Osteoblast (primary cell): ENCODE results near the gene SLCO2B1. TPM values are rescaled to one million over a fixed set of nuclear protein-coding genes. Genes with fewer than 3 reads are reported as not detected.
A peak's percentile ranks its signal among the peaks of the same experiment; 100 is the strongest.

Experiments used
- DNase-seq: peaks from one replicate; pipeline ENCODE4 v3.0.0; 2011; ENCODE audit warnings: low spot score, mixed read lengths; ENCODE audit not compliant: insufficient read length; ENCODE audit errors: missing footprints
- H2AFZ ChIP-seq: 2 replicates; pipeline ENCODE4 v1.6.0; 2011; ENCODE audit warnings: mild to moderate bottlenecking, low read length
- H3K27ac ChIP-seq: 2 replicates; pipeline ENCODE4 v1.5.1; 2011; ENCODE audit warnings: mild to moderate bottlenecking, low read depth, low read length, moderate library complexity
- H3K27me3 ChIP-seq: 2 replicates; pipeline ENCODE4 v1.6.0; 2012; ENCODE audit warnings: mild to moderate bottlenecking, control low read depth, inconsistent platforms, low read length, moderate library complexity; ENCODE audit not compliant: insufficient read depth
- H3K36me3 ChIP-seq: 2 replicates; pipeline ENCODE4 v1.5.1; 2011; ENCODE audit warnings: mild to moderate bottlenecking, low read length, control low read depth, moderate library complexity; ENCODE audit not compliant: insufficient read depth
- H3K4me1 ChIP-seq: 2 replicates; pipeline ENCODE4 v1.5.1; 2011; ENCODE audit warnings: mild to moderate bottlenecking, low read length, control low read depth, moderate library complexity; ENCODE audit not compliant: insufficient read depth
- H3K4me2 ChIP-seq: 2 replicates; pipeline ENCODE4 v1.6.0; 2011; ENCODE audit warnings: mild to moderate bottlenecking, low read length; ENCODE audit not compliant: insufficient read depth
- H3K4me3 ChIP-seq: fragments of 200-600 bp; sonication (generic); 3 replicates; pipeline ENCODE4 v1.5.1; 2012; ENCODE audit warnings: mild to moderate bottlenecking, low read length, inconsistent platforms; ENCODE audit not compliant: insufficient read depth
- H3K79me2 ChIP-seq: 2 replicates; pipeline ENCODE4 v1.6.0; 2012; ENCODE audit warnings: mild to moderate bottlenecking, low read length, control low read depth, inconsistent platforms; ENCODE audit not compliant: insufficient read depth
- H3K9me3 ChIP-seq: 2 replicates; pipeline ENCODE4 v1.5.1; 2011; ENCODE audit warnings: low read depth, low read length, control low read depth
- H4K20me1 ChIP-seq: 2 replicates; pipeline ENCODE4 v1.6.0; 2012; ENCODE audit warnings: mild to moderate bottlenecking, low read length, control low read depth; ENCODE audit not compliant: insufficient read depth
- total RNA-seq: library from RNA; depleted of rRNA; stranded (reverse); fragments of >200 nt; gene quantifications from 2 replicates; pipeline ENCODE4 v1.2.3, GENCODE V29; 2012
- TF ChIP-seq, protein P1 (sequence below): IDR thresholded peaks from 2 replicates; pipeline ENCODE4 v1.5.1; 2011; ENCODE audit warnings: mild to moderate bottlenecking, low read depth, low read length, moderate library complexity; ENCODE audit errors: extremely low read depth

The SLCO2B1 gene
- total RNA-seq, 1 donor = 0.72 TPM

DNA sequence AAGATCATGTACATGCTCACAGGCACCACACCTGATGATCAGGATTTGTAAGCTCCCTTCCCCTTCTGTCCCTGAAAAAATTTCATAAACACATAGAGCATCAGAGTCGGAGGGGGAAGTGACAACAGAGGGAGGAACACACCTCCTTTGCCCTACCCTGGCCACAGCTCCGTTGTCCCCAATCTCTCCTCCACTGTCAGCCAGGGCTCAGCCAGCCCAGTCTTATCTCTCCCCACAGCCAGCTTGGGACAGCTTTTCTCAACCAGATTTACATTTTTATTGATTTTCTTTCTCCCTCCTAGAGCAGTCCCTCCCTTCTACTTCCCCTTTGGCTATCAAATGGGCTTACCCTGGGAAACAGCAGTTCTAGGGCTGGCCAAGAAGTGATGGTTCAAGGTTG lies 57.5 kb downstream of the SLCO2B1 start:
- Histone ChIP-seq H3K4me3 (no peak overlapping the region), H3K4me2 (no peak overlapping the region), H3K4me1 (no peaks in the 10 kb centered on the region), H4K20me1 (no peaks in the 10 kb centered on the region), H3K27ac (no peak overlapping the region), H3K36me3 (no peaks in the 10 kb centered on the region), H3K9me3 (no peaks in the 10 kb centered on the region), H3K79me2 (no peaks in the 10 kb centered on the region), H2AFZ (no peak overlapping the region), H3K27me3 (peaks cover 10% of the 10 kb centered on the region)
- TF ChIP-seq, protein P1, sequence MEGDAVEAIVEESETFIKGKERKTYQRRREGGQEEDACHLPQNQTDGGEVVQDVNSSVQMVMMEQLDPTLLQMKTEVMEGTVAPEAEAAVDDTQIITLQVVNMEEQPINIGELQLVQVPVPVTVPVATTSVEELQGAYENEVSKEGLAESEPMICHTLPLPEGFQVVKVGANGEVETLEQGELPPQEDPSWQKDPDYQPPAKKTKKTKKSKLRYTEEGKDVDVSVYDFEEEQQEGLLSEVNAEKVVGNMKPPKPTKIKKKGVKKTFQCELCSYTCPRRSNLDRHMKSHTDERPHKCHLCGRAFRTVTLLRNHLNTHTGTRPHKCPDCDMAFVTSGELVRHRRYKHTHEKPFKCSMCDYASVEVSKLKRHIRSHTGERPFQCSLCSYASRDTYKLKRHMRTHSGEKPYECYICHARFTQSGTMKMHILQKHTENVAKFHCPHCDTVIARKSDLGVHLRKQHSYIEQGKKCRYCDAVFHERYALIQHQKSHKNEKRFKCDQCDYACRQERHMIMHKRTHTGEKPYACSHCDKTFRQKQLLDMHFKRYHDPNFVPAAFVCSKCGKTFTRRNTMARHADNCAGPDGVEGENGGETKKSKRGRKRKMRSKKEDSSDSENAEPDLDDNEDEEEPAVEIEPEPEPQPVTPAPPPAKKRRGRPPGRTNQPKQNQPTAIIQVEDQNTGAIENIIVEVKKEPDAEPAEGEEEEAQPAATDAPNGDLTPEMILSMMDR = no peak
- DNase-seq = peak; percentile 13

DNA sequence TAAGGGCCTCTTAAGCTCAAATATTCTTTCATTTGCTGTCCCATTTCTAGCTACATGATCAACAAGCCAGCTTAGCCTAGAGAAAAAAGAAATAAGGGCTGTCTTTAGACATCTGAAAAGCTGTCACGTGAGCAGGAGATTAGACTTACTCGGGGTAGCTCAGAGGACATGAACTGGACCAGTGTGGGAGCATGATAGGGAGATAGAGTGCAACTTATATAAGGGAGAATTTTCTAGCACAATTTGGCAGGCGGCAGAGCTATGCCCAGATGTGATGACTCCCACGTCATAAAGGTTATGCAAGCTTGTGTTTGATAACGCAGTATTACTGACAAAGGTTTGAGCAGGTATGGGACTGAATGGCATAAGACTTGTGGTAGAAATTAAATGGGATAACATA lies 61.5 kb downstream of the SLCO2B1 start:
- Histone ChIP-seq H3K79me2 (no peaks in the 10 kb centered on the region), H4K20me1 (no peaks in the 10 kb centered on the region), H3K4me1 (no peaks in the 10 kb centered on the region), H3K27ac (no peak overlapping the region), H3K27me3 (peaks cover 5% of the 10 kb centered on the region), H3K4me3 (no peak overlapping the region), H3K36me3 (no peaks in the 10 kb centered on the region), H2AFZ (no peak overlapping the region), H3K4me2 (no peak overlapping the region), H3K9me3 (no peaks in the 10 kb centered on the region)
- DNase-seq = no peak
- TF ChIP-seq, protein P1 = no peak

DNA sequence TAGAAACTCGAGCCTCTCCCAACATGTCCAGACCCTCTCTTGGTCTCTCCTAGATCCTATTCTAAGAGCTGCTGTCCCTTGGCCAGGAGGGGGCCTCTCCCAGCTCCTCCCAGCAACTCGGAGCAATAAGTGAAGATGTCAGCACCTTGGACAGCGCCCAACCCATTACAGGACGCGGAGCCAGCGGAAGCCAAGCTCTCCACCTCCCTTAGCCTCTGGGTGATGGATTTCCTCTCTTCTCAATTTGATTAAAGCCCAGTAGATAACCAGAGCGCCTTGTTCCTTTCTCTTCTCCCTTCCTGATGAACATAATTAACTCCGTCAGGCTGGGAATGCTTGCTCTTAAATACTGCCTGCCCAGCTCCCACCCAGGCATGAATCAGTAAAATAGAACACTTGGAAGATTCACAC lies 63.5 kb downstream of the SLCO2B1 start:
- Histone ChIP-seq H4K20me1 (no peaks in the 10 kb centered on the region), H3K4me3 (no peak overlapping the region), H3K27me3 (no peaks in the 10 kb centered on the region), H3K27ac (no peak overlapping the region), H3K9me3 (no peaks in the 10 kb centered on the region), H3K79me2 (no peaks in the 10 kb centered on the region), H3K4me2 (no peak overlapping the region), H3K4me1 (no peaks in the 10 kb centered on the region), H2AFZ (no peak overlapping the region), H3K36me3 (no peaks in the 10 kb centered on the region)
- TF ChIP-seq, protein P1 = peak; percentile 49
- DNase-seq = peak; percentile 92

DNA sequence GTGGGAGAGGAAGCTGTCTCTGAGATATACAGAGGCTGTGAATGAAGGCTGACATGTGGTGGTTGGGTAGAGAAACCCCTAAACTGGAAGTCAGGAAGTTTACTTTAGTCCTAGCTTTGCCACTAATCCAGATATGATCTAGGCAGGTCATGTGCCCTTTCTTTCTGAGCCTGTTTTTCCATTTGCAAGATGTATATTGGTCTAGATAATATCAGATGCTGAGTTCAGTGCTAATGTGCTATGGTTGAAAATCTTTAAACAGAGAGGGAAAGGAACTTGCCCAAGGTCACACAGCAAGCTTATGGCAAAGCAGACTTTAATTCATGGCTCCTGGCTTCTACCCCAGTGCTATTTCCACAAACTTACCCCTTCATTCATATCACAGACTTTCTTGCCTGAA lies 63.9 kb downstream of the SLCO2B1 start:
- no peak overlapping the region for H3K4me2 ChIP-seq
- no peak for DNase-seq
- no peaks in the 10 kb centered on the region for H4K20me1 ChIP-seq
- no peaks in the 10 kb centered on the region for H3K79me2 ChIP-seq
- H3K9me3 ChIP-seq = no peaks in the 10 kb centered on the region
- H3K36me3 ChIP-seq = no peaks in the 10 kb centered on the region
- H3K4me1 ChIP-seq = no peaks in the 10 kb centered on the region
- TF ChIP-seq, protein P1 = no peak
- no peak overlapping the region for H3K4me3 ChIP-seq
- no peak overlapping the region for H3K27ac ChIP-seq
- H2AFZ ChIP-seq = no peak overlapping the region
- no peaks in the 10 kb centered on the region for H3K27me3 ChIP-seq
